H1 (cell line): ENCODE results near the gene RPS6KA4. TPM values are rescaled to one million over a fixed set of nuclear protein-coding genes. Genes with fewer than 3 reads are reported as not detected.

Source experiments
- BACH1 ChIP-seq: IDR thresholded peaks from 2 replicates; pipeline ENCODE4 v1.6.1; 2012; ENCODE audit warnings: low read length, improper control_type of control experiment
- BRCA1 ChIP-seq: IDR thresholded peaks from 2 replicates; pipeline ENCODE4 v1.6.1; 2012; ENCODE audit warnings: low read depth, low read length, improper control_type of control experiment
- CBX8 ChIP-seq: fragments of 300-800, 300-1000 bp; sonication (generic); IDR thresholded peaks from 2 replicates; pipeline ENCODE4 v1.7.1; 2016; ENCODE audit warnings: low read depth, low read length, borderline replicate concordance
- CEBPB ChIP-seq: IDR thresholded peaks from 2 replicates; pipeline ENCODE4 v1.6.1; 2012; ENCODE audit warnings: low read depth, low read length
- CTBP2 ChIP-seq: IDR thresholded peaks from 2 replicates; pipeline ENCODE4 v1.7.0; 2011; ENCODE audit warnings: borderline replicate concordance, mild to moderate bottlenecking, moderate library complexity, mixed read lengths, low read length; ENCODE audit not compliant: insufficient read depth, insufficient read length
- EGR1 ChIP-seq: IDR thresholded peaks from 2 replicates; pipeline ENCODE4 v1.6.1; 2011; ENCODE audit warnings: low read depth, low read length, borderline replicate concordance
- SRF ChIP-seq: IDR thresholded peaks from 2 replicates; pipeline ENCODE4 v1.6.1; 2011; ENCODE audit warnings: mild to moderate bottlenecking, low read depth, low read length, moderate library complexity
- polyA plus RNA-seq, 7 experiments: library from polyadenylated mRNA; depleted of rRNA in 3 of 7; stranded (reverse) in 5 of 7; unstranded in 2 of 7; fragments of >200 nt in 5 of 7; fragments of 200-250 nt in 2 of 7; gene quantifications; 1 replicate in 5 of 7; 2 replicates in 1 of 7; 4 replicates in 1 of 7; pipeline versions ENCODE4 v1.2.1 to v1.2.3, GENCODE V29; 2011 to 2013; ENCODE audit warnings: missing spikeins in 2 of 7, mixed read lengths in 2 of 7
- total RNA-seq: library from RNA; stranded (reverse); fragmentation: NEBNext Ultra II Directional; extraction: Animal tissue kit (Norgen Biotek cat#: 25700); gene quantifications from 2 replicates; pipeline ENCODE4 v1.2.1, GENCODE V29; 2021
- TF ChIP-seq, protein P1 (sequence below): fragments of 300-600 bp; sonication (generic); IDR thresholded peaks from 2 replicates; pipeline ENCODE4 v1.7.1; 2012; ENCODE audit warnings: low read length, moderate library complexity, mild to moderate bottlenecking, inconsistent platforms; ENCODE audit not compliant: insufficient replicate concordance
- TF ChIP-seq, protein P2 (sequence below): IDR thresholded peaks from 2 replicates; pipeline ENCODE4 v1.6.1; 2011; ENCODE audit warnings: low read depth, mild to moderate bottlenecking, low read length; ENCODE audit not compliant: insufficient read depth

The RPS6KA4 gene
- total and polyA plus RNA-seq, 2 of the 8 experiments (the other 6 are each of a cell fraction or from before 2014, with no cell fraction given), result 8.2 to 12.6 TPM

GRCh38 chr11:64400102-64400501 lies 41.1 kb downstream of the RPS6KA4 start (continued):
- TF ChIP-seq, protein P1, sequence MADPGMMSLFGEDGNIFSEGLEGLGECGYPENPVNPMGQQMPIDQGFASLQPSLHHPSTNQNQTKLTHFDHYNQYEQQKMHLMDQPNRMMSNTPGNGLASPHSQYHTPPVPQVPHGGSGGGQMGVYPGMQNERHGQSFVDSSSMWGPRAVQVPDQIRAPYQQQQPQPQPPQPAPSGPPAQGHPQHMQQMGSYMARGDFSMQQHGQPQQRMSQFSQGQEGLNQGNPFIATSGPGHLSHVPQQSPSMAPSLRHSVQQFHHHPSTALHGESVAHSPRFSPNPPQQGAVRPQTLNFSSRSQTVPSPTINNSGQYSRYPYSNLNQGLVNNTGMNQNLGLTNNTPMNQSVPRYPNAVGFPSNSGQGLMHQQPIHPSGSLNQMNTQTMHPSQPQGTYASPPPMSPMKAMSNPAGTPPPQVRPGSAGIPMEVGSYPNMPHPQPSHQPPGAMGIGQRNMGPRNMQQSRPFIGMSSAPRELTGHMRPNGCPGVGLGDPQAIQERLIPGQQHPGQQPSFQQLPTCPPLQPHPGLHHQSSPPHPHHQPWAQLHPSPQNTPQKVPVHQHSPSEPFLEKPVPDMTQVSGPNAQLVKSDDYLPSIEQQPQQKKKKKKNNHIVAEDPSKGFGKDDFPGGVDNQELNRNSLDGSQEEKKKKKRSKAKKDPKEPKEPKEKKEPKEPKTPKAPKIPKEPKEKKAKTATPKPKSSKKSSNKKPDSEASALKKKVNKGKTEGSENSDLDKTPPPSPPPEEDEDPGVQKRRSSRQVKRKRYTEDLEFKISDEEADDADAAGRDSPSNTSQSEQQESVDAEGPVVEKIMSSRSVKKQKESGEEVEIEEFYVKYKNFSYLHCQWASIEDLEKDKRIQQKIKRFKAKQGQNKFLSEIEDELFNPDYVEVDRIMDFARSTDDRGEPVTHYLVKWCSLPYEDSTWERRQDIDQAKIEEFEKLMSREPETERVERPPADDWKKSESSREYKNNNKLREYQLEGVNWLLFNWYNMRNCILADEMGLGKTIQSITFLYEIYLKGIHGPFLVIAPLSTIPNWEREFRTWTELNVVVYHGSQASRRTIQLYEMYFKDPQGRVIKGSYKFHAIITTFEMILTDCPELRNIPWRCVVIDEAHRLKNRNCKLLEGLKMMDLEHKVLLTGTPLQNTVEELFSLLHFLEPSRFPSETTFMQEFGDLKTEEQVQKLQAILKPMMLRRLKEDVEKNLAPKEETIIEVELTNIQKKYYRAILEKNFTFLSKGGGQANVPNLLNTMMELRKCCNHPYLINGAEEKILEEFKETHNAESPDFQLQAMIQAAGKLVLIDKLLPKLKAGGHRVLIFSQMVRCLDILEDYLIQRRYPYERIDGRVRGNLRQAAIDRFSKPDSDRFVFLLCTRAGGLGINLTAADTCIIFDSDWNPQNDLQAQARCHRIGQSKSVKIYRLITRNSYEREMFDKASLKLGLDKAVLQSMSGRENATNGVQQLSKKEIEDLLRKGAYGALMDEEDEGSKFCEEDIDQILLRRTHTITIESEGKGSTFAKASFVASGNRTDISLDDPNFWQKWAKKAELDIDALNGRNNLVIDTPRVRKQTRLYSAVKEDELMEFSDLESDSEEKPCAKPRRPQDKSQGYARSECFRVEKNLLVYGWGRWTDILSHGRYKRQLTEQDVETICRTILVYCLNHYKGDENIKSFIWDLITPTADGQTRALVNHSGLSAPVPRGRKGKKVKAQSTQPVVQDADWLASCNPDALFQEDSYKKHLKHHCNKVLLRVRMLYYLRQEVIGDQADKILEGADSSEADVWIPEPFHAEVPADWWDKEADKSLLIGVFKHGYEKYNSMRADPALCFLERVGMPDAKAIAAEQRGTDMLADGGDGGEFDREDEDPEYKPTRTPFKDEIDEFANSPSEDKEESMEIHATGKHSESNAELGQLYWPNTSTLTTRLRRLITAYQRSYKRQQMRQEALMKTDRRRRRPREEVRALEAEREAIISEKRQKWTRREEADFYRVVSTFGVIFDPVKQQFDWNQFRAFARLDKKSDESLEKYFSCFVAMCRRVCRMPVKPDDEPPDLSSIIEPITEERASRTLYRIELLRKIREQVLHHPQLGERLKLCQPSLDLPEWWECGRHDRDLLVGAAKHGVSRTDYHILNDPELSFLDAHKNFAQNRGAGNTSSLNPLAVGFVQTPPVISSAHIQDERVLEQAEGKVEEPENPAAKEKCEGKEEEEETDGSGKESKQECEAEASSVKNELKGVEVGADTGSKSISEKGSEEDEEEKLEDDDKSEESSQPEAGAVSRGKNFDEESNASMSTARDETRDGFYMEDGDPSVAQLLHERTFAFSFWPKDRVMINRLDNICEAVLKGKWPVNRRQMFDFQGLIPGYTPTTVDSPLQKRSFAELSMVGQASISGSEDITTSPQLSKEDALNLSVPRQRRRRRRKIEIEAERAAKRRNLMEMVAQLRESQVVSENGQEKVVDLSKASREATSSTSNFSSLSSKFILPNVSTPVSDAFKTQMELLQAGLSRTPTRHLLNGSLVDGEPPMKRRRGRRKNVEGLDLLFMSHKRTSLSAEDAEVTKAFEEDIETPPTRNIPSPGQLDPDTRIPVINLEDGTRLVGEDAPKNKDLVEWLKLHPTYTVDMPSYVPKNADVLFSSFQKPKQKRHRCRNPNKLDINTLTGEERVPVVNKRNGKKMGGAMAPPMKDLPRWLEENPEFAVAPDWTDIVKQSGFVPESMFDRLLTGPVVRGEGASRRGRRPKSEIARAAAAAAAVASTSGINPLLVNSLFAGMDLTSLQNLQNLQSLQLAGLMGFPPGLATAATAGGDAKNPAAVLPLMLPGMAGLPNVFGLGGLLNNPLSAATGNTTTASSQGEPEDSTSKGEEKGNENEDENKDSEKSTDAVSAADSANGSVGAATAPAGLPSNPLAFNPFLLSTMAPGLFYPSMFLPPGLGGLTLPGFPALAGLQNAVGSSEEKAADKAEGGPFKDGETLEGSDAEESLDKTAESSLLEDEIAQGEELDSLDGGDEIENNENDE, result no peak
- TF ChIP-seq CEBPB, result no peak
- TF ChIP-seq, protein P2, sequence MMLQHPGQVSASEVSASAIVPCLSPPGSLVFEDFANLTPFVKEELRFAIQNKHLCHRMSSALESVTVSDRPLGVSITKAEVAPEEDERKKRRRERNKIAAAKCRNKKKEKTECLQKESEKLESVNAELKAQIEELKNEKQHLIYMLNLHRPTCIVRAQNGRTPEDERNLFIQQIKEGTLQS, result no peak
- no peak for TF ChIP-seq BRCA1
- TF ChIP-seq CBX8, result no peak
- no peak for TF ChIP-seq EGR1
- no peak for TF ChIP-seq SRF
- TF ChIP-seq CTBP2, result no peak
- TF ChIP-seq BACH1, result no peak
- TF ChIP-seq, all 59 proteins: peak for 0
